ENCODE results near the gene MTSS2. TPM values are rescaled to one million over a fixed set of nuclear protein-coding genes. Genes with fewer than 3 reads are reported as not detected.

Gene MTSS2
- total RNA-seq, 1 experiment from 2014 or later: 47.6 TPM

DNA sequence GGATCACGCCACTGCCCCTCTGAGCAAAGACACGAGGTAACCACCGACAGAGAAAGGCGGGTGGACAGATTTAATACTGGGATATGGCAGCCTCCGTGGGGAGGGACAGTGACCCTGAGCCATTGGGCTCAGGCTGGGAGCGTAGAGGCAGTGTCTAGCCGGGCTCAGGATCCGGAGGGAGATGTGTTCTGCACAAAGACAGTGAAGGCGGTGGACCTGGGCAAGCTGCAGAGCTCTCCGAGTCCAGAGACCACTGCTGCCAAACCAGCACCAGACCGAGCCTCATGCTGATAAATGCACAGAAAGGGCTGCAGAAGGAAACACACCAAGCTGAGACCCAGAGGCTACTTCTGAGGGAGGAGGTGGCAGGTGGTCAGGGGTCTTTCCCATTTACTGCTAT is 26.5 kb upstream of the MTSS2 start:
- no peak for TF ChIP-seq EZH2 (IDR thresholded peaks at IDR 0.05; ENCODE audit: borderline replicate concordance, low read depth, low read length, poor library complexity, severe bottlenecking)
- TF ChIP-seq, protein P1, sequence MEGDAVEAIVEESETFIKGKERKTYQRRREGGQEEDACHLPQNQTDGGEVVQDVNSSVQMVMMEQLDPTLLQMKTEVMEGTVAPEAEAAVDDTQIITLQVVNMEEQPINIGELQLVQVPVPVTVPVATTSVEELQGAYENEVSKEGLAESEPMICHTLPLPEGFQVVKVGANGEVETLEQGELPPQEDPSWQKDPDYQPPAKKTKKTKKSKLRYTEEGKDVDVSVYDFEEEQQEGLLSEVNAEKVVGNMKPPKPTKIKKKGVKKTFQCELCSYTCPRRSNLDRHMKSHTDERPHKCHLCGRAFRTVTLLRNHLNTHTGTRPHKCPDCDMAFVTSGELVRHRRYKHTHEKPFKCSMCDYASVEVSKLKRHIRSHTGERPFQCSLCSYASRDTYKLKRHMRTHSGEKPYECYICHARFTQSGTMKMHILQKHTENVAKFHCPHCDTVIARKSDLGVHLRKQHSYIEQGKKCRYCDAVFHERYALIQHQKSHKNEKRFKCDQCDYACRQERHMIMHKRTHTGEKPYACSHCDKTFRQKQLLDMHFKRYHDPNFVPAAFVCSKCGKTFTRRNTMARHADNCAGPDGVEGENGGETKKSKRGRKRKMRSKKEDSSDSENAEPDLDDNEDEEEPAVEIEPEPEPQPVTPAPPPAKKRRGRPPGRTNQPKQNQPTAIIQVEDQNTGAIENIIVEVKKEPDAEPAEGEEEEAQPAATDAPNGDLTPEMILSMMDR (conservative IDR thresholded peaks at IDR 0.05; ENCODE audit: low read depth, low read length): no peak
- Histone ChIP-seq H3K4me3 (ENCODE audit: low read depth, low read length, poor library complexity, severe bottlenecking) (no peak overlapping the region), H3K27me3 (replicated peaks; ENCODE audit: insufficient read depth, low read depth, low read length, poor library complexity) (no peaks in the 10 kb centered on the region), H3K36me3 (ENCODE audit: insufficient read depth, low read length, poor library complexity, severe bottlenecking) (no peaks in the 10 kb centered on the region), H3K9me3 (ENCODE audit: low read depth, low read length, poor library complexity, severe bottlenecking) (no peaks in the 10 kb centered on the region), H3K27ac (ENCODE audit: low read depth, low read length, poor library complexity, severe bottlenecking) (no peak overlapping the region), H3K4me1 (ENCODE audit: insufficient read depth, low read length, poor library complexity, severe bottlenecking) (peaks cover 16% of the 10 kb centered on the region)
- no TSS peak for BruUV-seq (replicated peaks)
- ChIA-PET CTCF (no interaction called here), POLR2A (ENCODE audit: low non-redundant PET) (no interaction called here)
- intact Hi-C loops (cut with micrococcal nuclease; ENCODE audit: unreplicated experiment): no loop called here
- no peak for DNase-seq (ENCODE audit: low spot score)

DNA sequence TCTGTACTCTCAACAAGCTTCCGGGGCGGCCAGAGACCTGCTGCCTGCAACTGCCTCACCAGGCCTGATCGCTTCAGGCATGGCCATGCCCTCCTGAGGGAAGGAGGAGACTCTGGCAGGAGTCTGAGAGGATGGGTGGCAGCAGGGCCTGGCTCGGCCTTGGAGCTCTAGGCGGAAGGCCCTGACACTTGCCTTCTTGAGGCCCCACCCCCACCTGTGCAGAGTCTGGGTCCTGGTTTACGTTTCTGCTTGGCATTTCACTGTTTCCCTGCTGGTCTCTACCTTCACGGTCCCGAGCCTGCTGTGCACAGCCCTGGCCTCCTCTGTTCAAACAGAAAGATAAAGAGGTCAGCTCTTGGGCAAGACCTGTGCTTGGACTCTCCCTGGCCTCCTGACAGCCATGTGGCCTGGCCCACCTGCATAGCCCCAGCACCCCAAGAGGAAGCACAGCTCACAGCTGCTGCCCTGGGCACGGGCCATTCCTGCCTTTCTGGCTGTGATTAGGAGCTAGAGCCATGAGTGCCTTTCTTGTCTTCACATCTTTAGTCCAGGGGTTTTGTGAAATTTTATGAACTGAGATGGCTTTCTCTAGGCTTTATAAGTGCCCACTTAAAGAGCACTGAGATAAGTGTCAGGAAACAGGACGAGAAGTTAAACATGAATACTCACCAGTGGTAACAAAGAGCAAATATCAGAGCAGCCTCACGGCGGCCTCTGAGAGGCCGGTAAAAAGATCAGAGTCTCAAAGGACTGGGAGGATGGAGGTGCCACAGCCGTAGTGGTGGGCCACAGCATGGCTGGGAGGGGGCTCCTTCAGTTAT is 25.6 kb upstream of the MTSS2 start:
- no peak overlapping the region for H3K4me3 ChIP-seq (ENCODE audit: low read depth, low read length, poor library complexity, severe bottlenecking)
- DNase-seq (ENCODE audit: low spot score): no peak
- no TSS peak for BruUV-seq (replicated peaks)
- CTCF ChIA-PET: no interaction called here
- intact Hi-C loops (cut with micrococcal nuclease; ENCODE audit: unreplicated experiment): no loop called here
- no peaks in the 10 kb centered on the region for H3K27me3 ChIP-seq (replicated peaks; ENCODE audit: insufficient read depth, low read depth, low read length, poor library complexity)
- POLR2A ChIA-PET (ENCODE audit: low non-redundant PET): no interaction called here
- TF ChIP-seq, protein P1 (conservative IDR thresholded peaks at IDR 0.05; ENCODE audit: low read depth, low read length): no peak
- no peaks in the 10 kb centered on the region for H3K36me3 ChIP-seq (ENCODE audit: insufficient read depth, low read length, poor library complexity, severe bottlenecking)
- H3K9me3 ChIP-seq (ENCODE audit: low read depth, low read length, poor library complexity, severe bottlenecking): no peaks in the 10 kb centered on the region
- H3K27ac ChIP-seq (ENCODE audit: low read depth, low read length, poor library complexity, severe bottlenecking): no peak overlapping the region
- H3K4me1 ChIP-seq (ENCODE audit: insufficient read depth, low read length, poor library complexity, severe bottlenecking): peaks cover 20% of the 10 kb centered on the region

DNA sequence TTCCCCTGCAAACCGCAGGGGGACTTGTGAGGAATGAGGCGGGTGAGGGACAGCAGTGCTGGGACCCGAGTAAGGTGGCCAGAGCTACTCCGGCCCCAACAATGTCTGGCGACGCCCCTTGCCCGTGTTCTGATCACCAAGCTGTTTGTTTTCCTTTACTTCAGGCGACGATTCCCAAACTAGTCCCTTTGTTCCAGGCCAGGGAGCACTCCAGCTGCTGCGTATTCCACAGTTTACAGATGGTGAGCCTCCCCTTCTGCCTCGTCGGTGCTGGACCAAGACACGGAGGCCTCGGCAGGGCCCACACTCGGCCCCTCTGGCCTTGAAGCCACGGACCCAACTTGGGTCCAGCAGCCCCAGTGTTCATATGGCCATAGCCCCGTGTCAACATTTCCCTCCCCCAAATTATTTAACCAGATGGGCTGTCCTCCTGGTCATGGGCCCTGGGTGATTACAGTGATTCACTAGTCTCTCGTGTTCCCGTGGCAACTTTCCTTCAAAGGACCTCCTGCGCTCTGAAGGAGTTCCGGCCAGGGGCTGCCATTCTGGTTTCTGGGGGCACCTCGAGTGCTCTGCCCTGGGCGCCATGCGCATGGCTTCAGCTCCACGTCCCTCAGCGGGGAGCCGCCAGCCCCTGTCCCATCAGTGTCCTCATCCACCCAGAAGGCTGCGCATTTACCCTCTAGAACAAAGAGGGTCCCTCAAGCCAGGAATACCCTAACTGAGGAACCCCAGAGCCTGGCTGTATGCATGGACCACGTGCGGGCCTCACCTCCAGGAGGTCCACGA is 24.8 kb upstream of the MTSS2 start:
- CTCF ChIA-PET: no interaction called here
- Histone ChIP-seq H3K4me3 (ENCODE audit: low read depth, low read length, poor library complexity, severe bottlenecking) (no peak overlapping the region), H3K27ac (ENCODE audit: low read depth, low read length, poor library complexity, severe bottlenecking) (no peak overlapping the region), H3K36me3 (ENCODE audit: insufficient read depth, low read length, poor library complexity, severe bottlenecking) (no peaks in the 10 kb centered on the region), H3K27me3 (replicated peaks; ENCODE audit: insufficient read depth, low read depth, low read length, poor library complexity) (no peaks in the 10 kb centered on the region), H3K4me1 (ENCODE audit: insufficient read depth, low read length, poor library complexity, severe bottlenecking) (peaks cover 13% of the 10 kb centered on the region), H3K9me3 (ENCODE audit: low read depth, low read length, poor library complexity, severe bottlenecking) (no peaks in the 10 kb centered on the region)
- intact Hi-C loops (cut with micrococcal nuclease; ENCODE audit: unreplicated experiment): no loop called here
- DNase-seq (ENCODE audit: low spot score): no peak
- no TSS peak for BruUV-seq (replicated peaks)
- POLR2A ChIA-PET (ENCODE audit: low non-redundant PET): no interaction called here
- TF ChIP-seq, protein P1 (conservative IDR thresholded peaks at IDR 0.05; ENCODE audit: low read depth, low read length): no peak
- TF ChIP-seq EZH2 (IDR thresholded peaks at IDR 0.05; ENCODE audit: borderline replicate concordance, low read depth, low read length, poor library complexity, severe bottlenecking): no peak
